Liver (tissue), 9 donors: Measurements from ENCODE around the gene ZBTB12. TPM values are rescaled to one million over a fixed set of nuclear protein-coding genes. Genes with fewer than 3 reads are reported as not detected.
A peak's percentile ranks its signal among the peaks of the same experiment; 100 is the strongest.

ENCODE experiments used
- DNase-seq: peaks from one replicate; pipeline ENCODE4 v3.0.0-alpha.2; 2017; ENCODE audit warnings: low spot score
- H3K27ac ChIP-seq, 2 donors: one replicate each; pipeline ENCODE4 v1.7.0; 2013; ENCODE audit warnings: inconsistent platforms in 2 of 2, low read length in 2 of 2, control low read depth in 1 of 2, low read depth in 1 of 2, mild to moderate bottlenecking in 1 of 2
- H3K27me3 ChIP-seq, 4 donors: one replicate each; pipeline versions ENCODE4 v1.6.1 to v1.7.0; 2013; ENCODE audit warnings: low read length in 3 of 4, inconsistent platforms in 1 of 4, mild to moderate bottlenecking in 1 of 4, moderate library complexity in 1 of 4; ENCODE audit not compliant: control insufficient read depth in 4 of 4, insufficient read depth in 4 of 4
- H3K36me3 ChIP-seq, 4 donors: one replicate each; pipeline versions ENCODE4 v1.6.1 to v1.7.0; 2013; ENCODE audit warnings: low read length in 3 of 4, mild to moderate bottlenecking in 3 of 4, low read depth in 1 of 4, moderate library complexity in 1 of 4; ENCODE audit not compliant: control insufficient read depth in 4 of 4, insufficient read depth in 3 of 4
- H3K4me1 ChIP-seq, 4 donors: one replicate each; pipeline versions ENCODE4 v1.6.1 to v1.7.0; 2013; ENCODE audit warnings: low read length in 3 of 4, mild to moderate bottlenecking in 3 of 4, moderate library complexity in 1 of 4; ENCODE audit not compliant: control insufficient read depth in 4 of 4, insufficient read depth in 4 of 4
- H3K4me3 ChIP-seq, 3 donors: one replicate each; pipeline versions ENCODE4 v1.6.1 to v1.7.0; 2013; ENCODE audit warnings: low read length in 3 of 3, control low read depth in 1 of 3, low read depth in 1 of 3, mild to moderate bottlenecking in 1 of 3
- H3K9ac ChIP-seq, 2 donors: one replicate each; pipeline ENCODE4 v1.7.0; 2013; ENCODE audit warnings: low read length in 2 of 2, mild to moderate bottlenecking in 2 of 2, moderate library complexity in 2 of 2, control low read depth in 1 of 2, low read depth in 1 of 2
- H3K9me3 ChIP-seq, 4 donors: one replicate each; pipeline versions ENCODE4 v1.6.1 to v1.7.0; 2013; ENCODE audit warnings: low read length in 3 of 4; ENCODE audit not compliant: control insufficient read depth in 4 of 4
- ATF3 ChIP-seq: IDR thresholded peaks from 2 replicates; pipeline ENCODE4 v1.6.1; 2016; ENCODE audit warnings: antibody characterized with exemption
- EGR1 ChIP-seq, 2 donors: IDR thresholded peaks; 2 replicates each; pipeline ENCODE4 v1.6.1; 2016 to 2018; ENCODE audit warnings: antibody characterized with exemption in 2 of 2, low read depth in 2 of 2
- FOXA1 ChIP-seq: IDR thresholded peaks from 2 replicates; pipeline ENCODE4 v1.6.1; 2016; ENCODE audit warnings: antibody characterized with exemption
- FOXA2 ChIP-seq: IDR thresholded peaks from 2 replicates; pipeline ENCODE4 v1.6.1; 2016; ENCODE audit warnings: antibody characterized with exemption
- GABPA ChIP-seq, 2 donors: IDR thresholded peaks in 1 of 2; conservative IDR thresholded peaks in 1 of 2; 2 replicates each; pipeline ENCODE4 v1.6.1; 2016; ENCODE audit warnings: antibody characterized with exemption in 2 of 2, mild to moderate bottlenecking in 1 of 2, moderate library complexity in 1 of 2
- HNF4A ChIP-seq, 2 donors: conservative IDR thresholded peaks; 2 replicates each; pipeline ENCODE4 v1.6.1; 2016; ENCODE audit warnings: antibody characterized with exemption in 2 of 2, mild to moderate bottlenecking in 2 of 2
- HNF4G ChIP-seq: IDR thresholded peaks from 2 replicates; pipeline ENCODE4 v1.6.1; 2016; ENCODE audit warnings: antibody characterized with exemption
- JUND ChIP-seq, 2 donors: IDR thresholded peaks; 2 replicates each; pipeline ENCODE4 v1.6.1; 2016; ENCODE audit warnings: antibody characterized with exemption in 2 of 2
- MAX ChIP-seq: IDR thresholded peaks from 2 replicates; pipeline ENCODE4 v1.6.1; 2016; ENCODE audit warnings: antibody characterized with exemption
- NR2F2 ChIP-seq: IDR thresholded peaks from 2 replicates; pipeline ENCODE4 v1.6.1; 2016; ENCODE audit warnings: antibody characterized with exemption
- RAD21 ChIP-seq, 2 donors: IDR thresholded peaks; 2 replicates each; pipeline ENCODE4 v1.6.1; 2016; ENCODE audit warnings: antibody characterized with exemption in 2 of 2, mild to moderate bottlenecking in 2 of 2
- REST ChIP-seq: IDR thresholded peaks from 2 replicates; pipeline ENCODE4 v1.6.1; 2016; ENCODE audit warnings: antibody characterized with exemption, mild to moderate bottlenecking
- RXRA ChIP-seq, 2 donors: IDR thresholded peaks; 2 replicates each; pipeline ENCODE4 v1.6.1; 2017 to 2018; ENCODE audit warnings: antibody characterized with exemption in 2 of 2, mild to moderate bottlenecking in 1 of 2
- SP1 ChIP-seq: IDR thresholded peaks from 2 replicates; pipeline ENCODE4 v1.6.1; 2018; ENCODE audit warnings: antibody characterized with exemption, mild to moderate bottlenecking
- TAF1 ChIP-seq: conservative IDR thresholded peaks from 2 replicates; pipeline ENCODE4 v1.6.1; 2016; ENCODE audit warnings: antibody characterized with exemption, mild to moderate bottlenecking
- YY1 ChIP-seq: IDR thresholded peaks from 2 replicates; pipeline ENCODE4 v1.6.1; 2016; ENCODE audit warnings: antibody characterized with exemption, mild to moderate bottlenecking
- WGBS: extraction: QIAGEN DNeasy Blood & Tissue Kit; methylation state at CpG from one replicate; pipeline ENCODE4 v1.1.7; 2013; 5-methylcytosine and 5-hydroxymethylcytosine counted together
- polyA plus RNA-seq, 2 donors: library from polyadenylated mRNA; stranded (reverse) in 1 of 2; unstranded in 1 of 2; fragments of 200-250 nt in 1 of 2; fragments of >200 nt in 1 of 2; fragmentation: Nextera tagmentation in 1 of 2; extraction: Ambion mirVana in 1 of 2; gene quantifications; one replicate each; pipeline versions ENCODE4 v1.2.1 to v1.2.3, GENCODE V29; 2013 to 2015
- total RNA-seq, 2 donors: library from RNA; depleted of rRNA; stranded (reverse); fragments of >200 nt; gene quantifications; one replicate each; pipeline ENCODE4 v1.2.3, GENCODE V29; 2014
- TF ChIP-seq, protein P1 (sequence below): fragments of 150-350 bp; IDR thresholded peaks from 2 replicates; pipeline ENCODE4 v1.5.1; 2017; ENCODE audit warnings: improper control_type of control experiment, low read depth, low read length; ENCODE audit not compliant: missing input control
- TF ChIP-seq, protein P2 (sequence below): IDR thresholded peaks from 2 replicates; pipeline ENCODE4 v1.6.1; 2016; ENCODE audit warnings: antibody characterized with exemption
- donor health status: healthy.
- donor health status: healthy.
- donor health status: healthy.
- donor health status: healthy.
- donor health status: healthy.

The ZBTB12 gene
- total and polyA plus RNA-seq, 4 donors: 0.25 to 2.3 (median 0.83) TPM; not detected in 1

DNA sequence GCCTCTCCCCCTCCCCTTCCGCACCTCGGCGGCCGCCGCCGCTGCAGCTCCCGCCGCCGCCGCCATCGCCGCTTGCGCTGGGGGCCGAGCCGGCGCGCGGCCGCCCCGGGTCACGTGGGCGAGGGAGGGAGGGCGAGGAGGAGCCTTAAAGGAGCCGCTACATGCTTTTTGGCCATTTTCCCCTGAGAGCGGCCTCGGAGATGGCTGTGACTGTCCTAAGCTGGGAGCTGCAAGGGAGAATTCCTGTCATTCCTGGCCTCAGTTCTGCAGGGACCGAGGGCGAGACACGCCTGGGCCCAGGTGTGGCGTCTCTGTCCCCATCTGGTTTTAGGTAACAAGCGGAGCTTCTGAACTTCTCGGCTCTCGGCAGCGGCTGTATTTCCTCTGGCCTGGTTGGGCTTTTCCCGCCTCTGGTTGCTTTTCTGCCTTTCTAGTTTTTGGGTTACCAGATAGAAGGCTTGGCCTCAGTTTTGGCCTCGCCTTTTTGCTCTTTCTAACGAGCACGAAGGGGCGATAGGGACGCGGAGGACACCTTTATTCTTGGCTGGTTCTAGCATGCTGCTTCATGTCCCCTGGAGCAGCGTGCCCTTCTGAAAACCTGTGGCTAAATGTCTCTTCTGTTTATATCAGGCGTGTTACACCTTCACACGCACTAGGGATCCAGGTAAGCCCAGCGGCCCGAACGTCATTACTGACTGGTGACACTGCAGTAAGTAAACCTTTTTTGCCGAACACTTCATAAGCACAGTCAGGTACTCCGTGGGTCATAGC, 4.1 kb downstream of the ZBTB12 start, which contains the start of gene EHMT2:
TSS of gene EHMT2 (minus strand) at position 87 of the 771 bp plus-strand sequence. CDS start at position 66, 21 bp downstream.
- DNase-seq: peak; percentile 82
- Histone ChIP-seq H3K4me3 (peak within 1 kb of the TSS; percentile 90 to 94 (median 91)), H3K4me1 (peaks cover 10 to 39% (median 23%) of the 10 kb centered on the region in 4 donors), H3K27ac (peak within 1 kb of the TSS; percentile 78 to 92), H3K9me3 (no peaks in the 10 kb centered on the region), H3K36me3 (peaks cover 0 to 14% (median 4%) of the 10 kb centered on the region in 4 donors), H3K27me3 (no peaks in the 10 kb centered on the region), H3K9ac (peak within 1 kb of the TSS; percentile 86 to 99)
- under 1% methylated on average over 49 of the region's 49 CpGs for WGBS
- TF ChIP-seq, protein P1, sequence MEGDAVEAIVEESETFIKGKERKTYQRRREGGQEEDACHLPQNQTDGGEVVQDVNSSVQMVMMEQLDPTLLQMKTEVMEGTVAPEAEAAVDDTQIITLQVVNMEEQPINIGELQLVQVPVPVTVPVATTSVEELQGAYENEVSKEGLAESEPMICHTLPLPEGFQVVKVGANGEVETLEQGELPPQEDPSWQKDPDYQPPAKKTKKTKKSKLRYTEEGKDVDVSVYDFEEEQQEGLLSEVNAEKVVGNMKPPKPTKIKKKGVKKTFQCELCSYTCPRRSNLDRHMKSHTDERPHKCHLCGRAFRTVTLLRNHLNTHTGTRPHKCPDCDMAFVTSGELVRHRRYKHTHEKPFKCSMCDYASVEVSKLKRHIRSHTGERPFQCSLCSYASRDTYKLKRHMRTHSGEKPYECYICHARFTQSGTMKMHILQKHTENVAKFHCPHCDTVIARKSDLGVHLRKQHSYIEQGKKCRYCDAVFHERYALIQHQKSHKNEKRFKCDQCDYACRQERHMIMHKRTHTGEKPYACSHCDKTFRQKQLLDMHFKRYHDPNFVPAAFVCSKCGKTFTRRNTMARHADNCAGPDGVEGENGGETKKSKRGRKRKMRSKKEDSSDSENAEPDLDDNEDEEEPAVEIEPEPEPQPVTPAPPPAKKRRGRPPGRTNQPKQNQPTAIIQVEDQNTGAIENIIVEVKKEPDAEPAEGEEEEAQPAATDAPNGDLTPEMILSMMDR: peak; percentile 28
- TF ChIP-seq HNF4A (conservative IDR thresholded peaks at IDR 0.05): no peak
- TF ChIP-seq GABPA (IDR thresholded peaks at IDR 0.05 in 1 of 2, conservative IDR thresholded peaks at IDR 0.05 in 1 of 2): no peak
- no peak for TF ChIP-seq JUND (IDR thresholded peaks at IDR 0.05)
- TF ChIP-seq REST: no peak
- TF ChIP-seq MAX: peak; percentile 48
- no peak for TF ChIP-seq ATF3
- TF ChIP-seq FOXA2: no peak
- TF ChIP-seq, protein P2, sequence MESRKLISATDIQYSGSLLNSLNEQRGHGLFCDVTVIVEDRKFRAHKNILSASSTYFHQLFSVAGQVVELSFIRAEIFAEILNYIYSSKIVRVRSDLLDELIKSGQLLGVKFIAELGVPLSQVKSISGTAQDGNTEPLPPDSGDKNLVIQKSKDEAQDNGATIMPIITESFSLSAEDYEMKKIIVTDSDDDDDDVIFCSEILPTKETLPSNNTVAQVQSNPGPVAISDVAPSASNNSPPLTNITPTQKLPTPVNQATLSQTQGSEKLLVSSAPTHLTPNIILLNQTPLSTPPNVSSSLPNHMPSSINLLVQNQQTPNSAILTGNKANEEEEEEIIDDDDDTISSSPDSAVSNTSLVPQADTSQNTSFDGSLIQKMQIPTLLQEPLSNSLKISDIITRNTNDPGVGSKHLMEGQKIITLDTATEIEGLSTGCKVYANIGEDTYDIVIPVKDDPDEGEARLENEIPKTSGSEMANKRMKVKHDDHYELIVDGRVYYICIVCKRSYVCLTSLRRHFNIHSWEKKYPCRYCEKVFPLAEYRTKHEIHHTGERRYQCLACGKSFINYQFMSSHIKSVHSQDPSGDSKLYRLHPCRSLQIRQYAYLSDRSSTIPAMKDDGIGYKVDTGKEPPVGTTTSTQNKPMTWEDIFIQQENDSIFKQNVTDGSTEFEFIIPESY: no peak
- TF ChIP-seq TAF1: peak; percentile 6
- TF ChIP-seq NR2F2: no peak
- TF ChIP-seq SP1: no peak
- TF ChIP-seq YY1: peak; percentile 65
- TF ChIP-seq FOXA1: no peak
- TF ChIP-seq EGR1 (IDR thresholded peaks at IDR 0.05; ENCODE audit: low read depth in 2 of 2): no peak
- no peak for TF ChIP-seq RXRA (IDR thresholded peaks at IDR 0.05)
- peak in 1 of 2 donors; percentile 14 for TF ChIP-seq RAD21 (IDR thresholded peaks at IDR 0.05)
- TF ChIP-seq HNF4G: no peak
